Stimulated activated CD4-positive, alpha-beta T cell treated with anti-CD3 and anti-CD28 coated beads, Interleukin-15, amount 100 ng/mL, for 24 hours (primary cell): ENCODE measurements around the gene GPN1.
"Not testable (repeated sequence)": the region's sequence is repeated elsewhere in the genome, so short reads cannot be mapped to it uniquely, and the experiment has no call there.

Source experiments
- DNase-seq: peaks from one replicate; pipeline ENCODE4 v3.0.0-alpha.2; 2020

The GPN1 gene

DNA sequence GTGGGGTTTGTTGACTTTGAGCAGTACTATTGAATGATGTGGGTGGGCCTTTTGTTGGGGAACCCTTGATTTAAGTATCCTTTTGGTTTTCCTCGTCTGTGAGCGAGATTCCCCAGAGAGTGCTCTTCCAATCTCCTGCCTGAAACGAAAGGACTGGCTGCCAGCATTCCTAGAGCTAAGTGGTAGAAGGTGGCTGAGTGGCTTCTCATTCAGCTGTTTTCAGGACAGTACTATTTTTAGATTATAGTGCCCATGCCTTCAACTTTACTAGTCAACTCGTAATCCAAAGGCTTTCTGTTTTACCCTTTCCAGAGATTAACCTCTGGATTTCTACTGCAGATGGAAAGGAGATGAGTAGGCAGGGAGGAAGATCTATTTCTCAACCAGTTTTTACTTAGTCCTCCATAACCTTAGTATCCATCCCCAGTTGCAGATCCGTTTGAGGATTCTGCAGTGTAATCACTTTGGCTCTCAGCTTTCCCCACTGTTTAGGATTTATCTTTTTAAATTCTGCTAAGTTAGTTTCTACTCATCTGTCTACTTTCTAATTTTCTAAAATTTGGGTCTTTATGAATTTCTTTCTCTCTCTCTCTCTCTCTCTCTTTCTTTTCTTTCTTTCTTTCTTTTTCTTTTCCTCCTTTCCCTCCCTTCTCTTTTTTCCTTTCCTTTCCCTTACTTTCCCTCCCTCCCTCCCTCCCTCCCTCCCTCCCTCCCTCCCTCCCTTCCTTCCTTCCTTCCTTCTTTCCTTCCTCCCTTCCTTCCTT, 44.1 kb downstream of the GPN1 start:
- no peak for DNase-seq

DNA sequence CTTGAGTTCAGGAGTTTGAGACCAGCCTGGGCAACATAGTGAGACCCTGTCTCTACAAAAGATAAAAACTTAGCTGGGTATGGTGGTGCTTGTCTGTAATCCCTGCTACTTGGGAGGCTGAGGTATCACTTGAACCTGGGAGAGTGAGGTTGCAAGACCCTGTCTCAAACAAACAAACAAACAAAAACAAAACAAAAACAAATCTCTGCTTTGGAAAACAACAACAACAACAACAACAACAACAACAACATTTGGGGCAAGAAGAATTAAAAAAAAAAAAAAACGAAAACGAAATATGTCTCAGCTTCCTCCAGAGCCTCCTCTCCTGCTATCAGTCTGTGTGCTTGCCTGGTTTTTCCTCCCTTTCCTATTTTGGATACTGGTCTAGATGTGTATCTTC, 51.7 kb downstream of the GPN1 start:
- DNase-seq: no peak

DNA sequence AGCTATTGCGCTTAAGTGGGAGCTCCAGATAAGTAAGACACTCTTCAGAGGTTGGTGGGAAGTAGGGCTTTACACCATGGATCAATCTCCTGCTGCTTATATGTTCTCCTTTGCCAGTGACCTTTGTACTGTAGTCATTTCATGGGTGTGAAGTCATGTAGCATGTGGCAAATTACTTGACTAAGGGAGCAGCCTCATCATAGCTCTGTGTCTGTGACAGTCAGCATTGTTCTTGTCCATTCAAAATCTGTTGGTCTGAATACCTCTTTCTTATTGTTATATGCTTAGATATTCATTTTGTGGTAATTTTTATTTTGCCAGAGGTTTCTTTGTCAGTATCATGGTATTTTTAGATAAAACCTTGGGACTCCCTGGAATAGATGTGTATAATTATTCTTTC, 53.0 kb downstream of the GPN1 start:
- DNase-seq: no peak

DNA sequence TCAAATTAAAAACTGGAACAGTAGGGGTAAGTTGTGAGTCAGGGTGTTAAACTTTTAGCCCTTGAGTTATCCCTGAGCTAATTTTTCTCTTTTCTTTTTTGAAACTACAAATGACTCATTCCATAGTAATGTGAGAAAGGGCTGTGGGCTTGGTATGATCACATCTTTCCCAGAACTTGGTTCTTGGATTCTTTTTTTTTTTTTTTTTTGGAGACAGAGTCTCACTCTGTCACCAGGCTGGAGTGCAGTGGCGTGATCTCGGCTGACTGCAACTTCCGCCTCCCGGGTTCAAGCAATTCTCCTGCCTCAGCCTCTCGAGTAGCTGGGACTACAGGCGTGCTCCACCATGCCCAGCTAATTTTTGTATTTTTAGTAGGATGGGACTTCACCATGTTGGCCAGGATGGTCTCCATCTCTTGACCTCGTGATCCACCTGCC, 53.5 kb downstream of the GPN1 start:
- DNase-seq: not testable (repeated sequence)

DNA sequence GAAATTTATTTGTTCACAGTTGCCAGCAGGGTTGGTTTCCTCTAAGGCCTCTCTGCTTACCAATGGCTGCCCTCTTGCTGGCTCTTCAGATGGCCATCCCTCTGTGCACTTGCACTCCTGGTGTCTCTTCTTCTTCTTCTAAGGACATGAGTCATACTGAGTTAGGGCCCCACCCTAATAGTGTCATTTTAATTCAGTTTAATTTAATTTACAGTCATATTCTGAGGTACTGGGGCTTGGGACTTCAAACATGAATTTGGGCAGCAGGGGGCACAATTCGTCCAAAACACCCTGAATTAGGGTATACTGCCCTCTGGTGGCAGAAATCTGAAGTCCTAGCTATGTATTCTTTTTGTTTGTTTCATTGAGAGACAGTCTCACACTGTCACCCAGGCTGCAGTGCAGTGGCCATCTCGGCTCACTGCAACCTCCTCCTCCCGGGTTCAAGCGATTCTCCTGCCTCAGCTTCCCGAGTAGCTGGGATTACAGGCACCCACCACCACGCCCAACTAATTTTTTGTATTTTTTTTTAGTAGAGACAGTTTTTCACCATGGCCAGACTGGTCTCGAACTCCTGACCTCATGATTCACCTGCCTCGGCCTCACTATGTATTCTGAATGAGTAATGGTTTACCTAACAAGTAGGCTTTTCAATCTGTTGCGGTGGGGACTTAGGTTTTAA, 54.7 kb downstream of the GPN1 start:
- peak; percentile 91 for DNase-seq

DNA sequence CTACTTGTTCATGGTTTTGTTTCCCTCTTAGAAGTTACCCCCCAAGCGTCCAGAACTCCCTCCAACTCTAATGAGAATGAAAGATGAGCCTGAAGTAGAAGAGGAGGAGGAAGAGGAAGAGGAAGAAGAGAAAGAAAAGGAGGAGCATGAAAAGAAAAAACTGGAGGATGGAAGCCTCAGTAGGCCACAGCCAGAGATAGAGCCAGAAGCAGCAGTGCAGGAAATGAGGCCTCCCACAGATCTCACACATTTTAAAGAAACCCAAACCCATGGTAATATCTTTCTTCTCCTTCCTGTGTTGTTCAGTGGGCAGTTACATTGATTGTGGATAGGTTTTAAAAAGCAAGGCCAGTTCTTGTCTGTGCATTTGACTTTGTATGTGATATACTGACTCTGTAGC, 56.2 kb downstream of the GPN1 start:
- DNase-seq: not testable (repeated sequence)

DNA sequence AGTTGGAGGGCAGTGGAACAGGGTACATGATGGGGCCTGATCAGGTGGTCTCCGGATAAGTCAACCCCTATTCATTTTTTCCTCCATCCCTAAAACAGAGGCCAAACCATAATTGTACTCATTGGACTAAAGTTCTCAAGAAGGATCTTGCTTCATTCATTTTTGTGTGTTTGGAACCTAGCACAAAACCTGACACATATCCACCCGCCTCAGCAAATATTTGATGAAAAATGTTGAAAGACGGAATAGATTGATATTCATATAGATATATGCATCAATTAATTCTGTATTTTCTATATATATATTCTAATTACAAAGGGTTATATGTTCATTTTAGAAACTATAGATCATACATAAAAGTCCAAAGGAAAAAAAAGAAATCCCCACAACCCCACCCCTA, 56.7 kb downstream of the GPN1 start:
- DNase-seq: no peak

DNA sequence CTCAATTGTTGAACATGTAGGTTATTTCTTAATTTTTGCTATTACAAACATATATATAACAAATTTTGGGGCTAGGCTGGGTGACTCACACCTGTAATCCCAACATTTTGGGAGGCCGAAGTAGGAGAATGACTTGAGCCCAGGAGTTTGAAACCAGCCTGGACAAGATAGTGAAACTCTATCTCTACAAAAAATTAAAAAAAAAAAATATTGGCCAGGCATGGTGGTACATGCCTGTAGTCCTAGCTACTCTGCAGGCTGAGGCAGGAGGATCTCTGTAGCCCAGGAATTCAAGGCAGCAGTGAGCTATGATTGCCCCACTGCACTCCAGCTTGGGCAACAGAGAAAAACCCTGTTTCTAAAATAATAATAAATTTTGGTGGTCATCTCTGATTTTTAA, 58.4 kb downstream of the GPN1 start:
- no peak for DNase-seq

DNA sequence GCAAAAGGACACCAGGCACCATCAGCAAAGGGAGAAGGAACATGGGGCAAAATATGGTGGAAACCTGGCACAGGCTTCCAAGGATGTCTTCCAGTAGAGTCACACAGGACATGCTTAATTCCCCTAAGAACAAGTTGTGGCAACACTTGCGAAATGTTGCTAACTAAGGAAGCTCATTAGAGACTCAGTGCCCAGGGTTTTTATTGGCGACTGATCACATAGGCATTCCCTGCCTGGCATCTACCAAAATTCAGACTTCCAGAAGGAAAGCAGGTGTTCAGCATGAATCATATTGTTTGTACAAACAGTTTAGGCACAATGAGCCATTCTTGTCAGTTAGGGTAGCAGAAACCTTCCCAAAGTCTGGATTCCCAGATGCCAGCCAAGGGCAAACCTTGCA, 60.6 kb downstream of the GPN1 start:
- DNase-seq: no peak

DNA sequence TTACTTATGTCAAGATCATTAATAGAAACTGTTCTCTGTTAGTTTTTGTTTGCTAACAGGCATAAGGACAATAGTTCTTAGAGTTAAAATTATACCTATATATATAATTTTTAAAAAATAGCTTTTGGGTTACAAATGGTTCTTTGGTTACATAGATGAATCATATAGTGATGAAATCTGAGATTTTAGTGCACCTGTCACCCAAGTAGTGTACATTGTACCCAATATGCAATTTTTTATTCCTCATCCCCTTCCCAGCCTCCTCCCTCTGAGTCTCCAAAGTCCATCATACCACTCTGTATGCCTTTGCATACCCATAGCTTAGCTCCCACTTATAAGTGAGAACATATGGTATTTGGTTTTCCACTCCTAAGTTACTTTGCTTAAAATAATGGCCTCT, 61.2 kb downstream of the GPN1 start:
- no peak for DNase-seq

DNA sequence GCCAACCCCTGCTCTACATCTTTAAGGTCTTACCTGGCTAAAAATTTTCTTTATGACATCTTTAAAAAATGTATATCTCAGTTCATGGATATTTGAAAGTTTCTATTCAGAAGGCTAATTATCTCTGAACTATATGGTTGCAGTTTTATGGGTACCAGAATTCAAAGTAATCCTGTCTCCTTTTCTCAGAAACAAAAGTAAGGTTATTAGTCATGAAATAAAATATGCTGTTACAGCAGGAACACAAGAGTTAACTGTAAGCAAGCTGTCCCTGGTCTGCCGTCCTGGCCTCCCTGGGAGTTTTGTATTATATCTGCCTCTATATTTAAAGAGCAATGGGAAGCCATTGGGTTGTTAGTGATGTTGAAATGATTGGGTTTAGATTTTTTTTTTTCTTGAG, 68.8 kb downstream of the GPN1 start:
- DNase-seq: no peak
